Ascending aorta (tissue), 2 donors: ENCODE measurements around the gene OR2A25. TPM values are rescaled to one million over a fixed set of nuclear protein-coding genes. Genes with fewer than 3 reads are reported as not detected.

Source experiments
- DNase-seq, 2 donors: peaks; one replicate each; pipeline ENCODE4 v3.0.0-alpha.2; 2019; ENCODE audit warnings: low spot score in 2 of 2
- H3K27ac ChIP-seq, 2 donors: fragments of 200-600 bp; sonication (generic); one replicate each; pipeline ENCODE4 v1.5.1; 2016 to 2017; ENCODE audit warnings: mild to moderate bottlenecking in 1 of 2
- H3K27me3 ChIP-seq: fragments of 200-600 bp; sonication (generic); one replicate; pipeline ENCODE4 v1.5.1; 2017
- H3K36me3 ChIP-seq, 2 donors: fragments of 200-600 bp; sonication (generic); one replicate each; pipeline ENCODE4 v1.5.1; 2016
- H3K4me1 ChIP-seq, 2 donors: fragments of 200-600 bp; sonication (generic); one replicate each; pipeline ENCODE4 v1.5.1; 2016 to 2017; ENCODE audit warnings: mild to moderate bottlenecking in 1 of 2
- H3K4me3 ChIP-seq, 2 donors: fragments of 200-600 bp; sonication (generic); one replicate each; pipeline ENCODE4 v1.5.1; 2016 to 2017; ENCODE audit warnings: mild to moderate bottlenecking in 1 of 2
- H3K9me3 ChIP-seq, 2 donors: fragments of 200-600 bp; sonication (generic); one replicate each; pipeline ENCODE4 v1.5.1; 2016
- intact Hi-C: fragments of 100-400 bp; cut with DNase I; formaldehyde crosslinking; loops from one replicate; pipeline ENCODE4 v1.15.1; 2023
- total RNA-seq: library from RNA; depleted of rRNA; stranded (reverse); fragments of >200 nt; gene quantifications from one replicate; pipeline ENCODE4 v1.1.0, GENCODE V29; 2016
- TF ChIP-seq, protein P1 (sequence below), 3 experiments: fragments of 200-600 bp in 2 of 3; fragments of 450-650 bp in 1 of 3; sonication (generic) in 2 of 3; IDR thresholded peaks; one replicate each; pipeline ENCODE4 v1.5.1; 2016 to 2019; ENCODE audit warnings: antibody characterized with exemption in 3 of 3, mild to moderate bottlenecking in 1 of 3, moderate library complexity in 1 of 3

OR2A25 gene
- total RNA-seq, 1 donor from 2014 or later = not detected

DNA sequence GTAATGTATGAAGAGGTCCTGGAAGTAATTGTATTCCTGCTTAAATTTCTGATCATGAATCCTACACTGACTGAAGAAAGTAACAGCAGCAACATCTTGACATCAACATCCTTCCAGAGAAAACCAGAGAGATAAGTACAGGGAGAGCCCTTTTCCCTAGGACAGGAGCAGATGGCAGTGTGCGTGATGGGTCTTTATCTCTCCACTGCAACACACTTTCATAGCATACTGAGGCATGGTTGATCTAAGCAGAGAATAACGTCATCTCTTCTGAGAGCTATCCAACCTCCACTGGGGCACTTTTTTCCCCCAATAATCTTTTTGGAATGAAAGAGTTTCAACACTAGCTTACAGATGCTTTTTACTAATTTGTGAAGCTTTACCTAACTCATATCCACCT, 342 bp downstream of the OR2A25 start:
- no peaks in the 10 kb centered on the region for H3K4me1 ChIP-seq
- no peak overlapping the region for H3K27ac ChIP-seq
- DNase-seq = no peak
- no peaks in the 10 kb centered on the region for H3K36me3 ChIP-seq
- no peaks in the 10 kb centered on the region for H3K9me3 ChIP-seq
- no peaks in the 10 kb centered on the region for H3K27me3 ChIP-seq
- no peak overlapping the region for H3K4me3 ChIP-seq
- TF ChIP-seq, protein P1, sequence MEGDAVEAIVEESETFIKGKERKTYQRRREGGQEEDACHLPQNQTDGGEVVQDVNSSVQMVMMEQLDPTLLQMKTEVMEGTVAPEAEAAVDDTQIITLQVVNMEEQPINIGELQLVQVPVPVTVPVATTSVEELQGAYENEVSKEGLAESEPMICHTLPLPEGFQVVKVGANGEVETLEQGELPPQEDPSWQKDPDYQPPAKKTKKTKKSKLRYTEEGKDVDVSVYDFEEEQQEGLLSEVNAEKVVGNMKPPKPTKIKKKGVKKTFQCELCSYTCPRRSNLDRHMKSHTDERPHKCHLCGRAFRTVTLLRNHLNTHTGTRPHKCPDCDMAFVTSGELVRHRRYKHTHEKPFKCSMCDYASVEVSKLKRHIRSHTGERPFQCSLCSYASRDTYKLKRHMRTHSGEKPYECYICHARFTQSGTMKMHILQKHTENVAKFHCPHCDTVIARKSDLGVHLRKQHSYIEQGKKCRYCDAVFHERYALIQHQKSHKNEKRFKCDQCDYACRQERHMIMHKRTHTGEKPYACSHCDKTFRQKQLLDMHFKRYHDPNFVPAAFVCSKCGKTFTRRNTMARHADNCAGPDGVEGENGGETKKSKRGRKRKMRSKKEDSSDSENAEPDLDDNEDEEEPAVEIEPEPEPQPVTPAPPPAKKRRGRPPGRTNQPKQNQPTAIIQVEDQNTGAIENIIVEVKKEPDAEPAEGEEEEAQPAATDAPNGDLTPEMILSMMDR (IDR thresholded peaks at IDR 0.05) = no peak
- intact Hi-C loops = no loop called here

DNA sequence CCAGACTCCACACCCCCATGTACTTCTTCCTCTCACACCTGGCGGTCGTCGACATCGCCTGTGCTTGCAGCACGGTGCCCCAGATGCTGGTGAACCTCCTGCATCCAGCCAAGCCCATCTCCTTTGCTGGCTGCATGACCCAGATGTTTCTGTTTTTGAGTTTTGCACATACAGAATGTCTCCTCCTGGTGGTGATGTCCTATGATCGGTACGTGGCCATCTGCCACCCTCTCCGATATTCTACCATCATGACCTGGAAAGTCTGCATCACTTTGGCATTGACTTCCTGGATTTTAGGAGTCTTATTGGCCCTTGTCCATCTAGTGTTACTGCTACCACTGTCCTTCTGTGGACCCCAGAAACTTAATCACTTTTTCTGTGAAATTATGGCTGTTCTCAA, 4.8 kb downstream of the OR2A25 start:
- H3K4me1 ChIP-seq = no peaks in the 10 kb centered on the region
- H3K36me3 ChIP-seq = no peaks in the 10 kb centered on the region
- no peaks in the 10 kb centered on the region for H3K9me3 ChIP-seq
- intact Hi-C loops = no loop called here
- no peak overlapping the region for H3K4me3 ChIP-seq
- TF ChIP-seq, protein P1 (IDR thresholded peaks at IDR 0.05) = no peak
- H3K27ac ChIP-seq = no peak overlapping the region
- no peaks in the 10 kb centered on the region for H3K27me3 ChIP-seq
- no peak for DNase-seq

DNA sequence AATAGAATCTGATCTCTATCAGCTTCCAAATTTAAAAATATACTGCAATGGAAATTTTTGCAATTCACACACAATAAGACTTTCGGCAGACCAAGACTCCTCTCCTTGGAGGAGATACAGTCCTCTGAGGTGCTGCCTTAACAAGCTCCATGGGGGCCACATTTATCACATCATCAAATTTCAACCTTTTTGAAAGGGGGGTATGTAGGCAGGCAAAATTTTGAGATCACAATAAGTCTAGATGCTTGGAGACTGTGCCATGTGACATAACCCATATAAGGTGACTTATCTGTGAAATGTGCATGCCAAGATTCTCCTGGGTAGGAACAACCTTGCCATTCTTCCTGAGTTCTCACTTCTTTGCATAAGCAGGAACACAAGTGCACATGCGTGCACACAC, 16.4 kb downstream of the OR2A25 start, which contains the start of gene OR2A12:
Gene OR2A12, plus strand, starts transcription at position 301 of the 400 bp plus-strand sequence. CDS start 8,830 bp downstream, outside the sequence.
- DNase-seq = no peak
- H3K27me3 ChIP-seq = no peaks in the 10 kb centered on the region
- TF ChIP-seq, protein P1 (IDR thresholded peaks at IDR 0.05) = no peak
- intact Hi-C loops = no loop called here
- peaks cover 0 to 4% of the 10 kb centered on the region in 2 donors for H3K9me3 ChIP-seq
- no peak within 1 kb of the TSS for H3K27ac ChIP-seq
- H3K36me3 ChIP-seq = no peaks in the 10 kb centered on the region
- H3K4me3 ChIP-seq = no peak within 1 kb of the TSS
- H3K4me1 ChIP-seq = peaks cover 0 to 4% of the 10 kb centered on the region in 2 donors

DNA sequence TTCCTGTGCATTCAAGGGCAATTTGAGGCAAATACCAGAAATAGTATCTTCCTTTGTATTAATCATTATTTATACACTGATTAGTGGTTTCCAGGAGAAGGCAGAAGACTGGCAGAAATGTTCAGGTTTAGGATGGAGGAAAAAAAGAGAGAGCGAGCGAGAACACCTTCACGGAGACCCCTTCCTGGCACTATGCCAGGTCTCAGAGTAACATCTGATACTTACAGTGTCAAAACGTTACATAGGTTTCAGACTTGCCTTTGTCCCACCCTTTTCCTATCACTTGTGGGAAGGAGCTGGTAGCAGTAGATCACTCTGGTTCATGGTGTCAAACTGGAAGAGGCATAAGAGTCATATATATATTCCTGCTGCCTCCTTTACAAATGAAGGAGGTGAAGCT, 17.1 kb downstream of the OR2A25 start:
- H3K36me3 ChIP-seq = no peaks in the 10 kb centered on the region
- peaks cover 0 to 4% of the 10 kb centered on the region in 2 donors for H3K9me3 ChIP-seq
- H3K27me3 ChIP-seq = no peaks in the 10 kb centered on the region
- TF ChIP-seq, protein P1 (IDR thresholded peaks at IDR 0.05) = no peak
- no peak for DNase-seq
- intact Hi-C loops = no loop called here
- H3K4me3 ChIP-seq = no peak overlapping the region
- H3K27ac ChIP-seq = no peak overlapping the region
- peaks cover 0 to 4% of the 10 kb centered on the region in 2 donors for H3K4me1 ChIP-seq

DNA sequence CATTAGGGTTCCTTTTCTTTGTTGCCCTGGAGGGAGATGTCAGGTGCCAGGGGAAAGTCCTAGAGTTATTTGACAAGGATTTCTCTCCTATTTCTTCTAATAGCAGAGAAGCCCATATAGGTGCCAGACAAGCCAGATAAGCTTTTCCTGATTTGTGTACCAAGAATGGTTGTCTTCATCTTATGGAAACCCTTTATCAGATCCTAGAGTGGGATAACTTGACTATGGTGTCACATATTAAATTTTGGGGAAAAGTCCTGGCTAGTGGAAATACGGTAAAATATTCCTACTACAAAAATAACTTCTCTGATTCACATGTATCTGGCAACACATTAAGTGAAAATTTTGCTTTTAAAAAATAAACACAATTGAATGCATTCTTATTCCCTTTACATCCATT, 17.6 kb downstream of the OR2A25 start:
- H3K36me3 ChIP-seq = no peaks in the 10 kb centered on the region
- H3K27me3 ChIP-seq = no peaks in the 10 kb centered on the region
- H3K4me1 ChIP-seq = peaks cover 0 to 4% of the 10 kb centered on the region in 2 donors
- H3K27ac ChIP-seq = no peak overlapping the region
- H3K9me3 ChIP-seq = peaks cover 0 to 4% of the 10 kb centered on the region in 2 donors
- no peak overlapping the region for H3K4me3 ChIP-seq
- no peak for DNase-seq
- intact Hi-C loops = no loop called here
- TF ChIP-seq, protein P1 (IDR thresholded peaks at IDR 0.05) = no peak

DNA sequence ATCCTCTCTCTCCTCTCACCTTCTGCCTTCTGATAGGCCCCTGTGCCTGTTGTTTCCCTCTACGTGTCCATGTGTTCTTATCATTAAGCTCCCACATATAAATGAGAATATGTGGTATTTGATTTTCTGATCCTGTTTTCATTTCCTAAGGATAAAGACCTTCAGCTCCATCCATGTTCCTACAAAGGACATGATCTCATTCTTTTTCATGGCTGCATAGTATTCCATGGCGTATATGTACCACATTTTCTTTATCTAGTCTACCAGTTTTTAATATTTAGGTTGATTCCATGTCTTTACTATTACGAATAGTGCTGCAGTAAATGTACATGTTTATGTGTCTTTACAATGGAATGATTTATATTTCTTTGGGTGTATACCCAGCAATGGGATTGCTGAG, 21.1 kb downstream of the OR2A25 start:
- TF ChIP-seq, protein P1 (IDR thresholded peaks at IDR 0.05) = no peak
- Histone ChIP-seq H3K27ac (no peak overlapping the region), H3K4me1 (peaks cover 0 to 4% of the 10 kb centered on the region in 2 donors), H3K9me3 (peaks cover 0 to 4% of the 10 kb centered on the region in 2 donors), H3K36me3 (no peaks in the 10 kb centered on the region), H3K27me3 (no peaks in the 10 kb centered on the region), H3K4me3 (no peak overlapping the region)
- intact Hi-C loops = no loop called here
- DNase-seq = no peak
